Measurements from ENCODE around the gene SPTBN4.
"Not testable (repeated sequence)": the region's sequence is repeated elsewhere in the genome, so short reads cannot be mapped to it uniquely, and the experiment has no call there.

The SPTBN4 gene

GRCh38 chr19:40623403-40624251 is 156.8 kb downstream of the SPTBN4 start:
- no peak for DNase-seq

- not testable (repeated sequence) for DNase-seq
These were observed 157.8 kb downstream of the SPTBN4 start for GRCh38 chr19:40624369-40625153.

GRCh38 chr19:40625406-40626120 is 158.8 kb downstream of the SPTBN4 start:
- DNase-seq, result no peak

Data from hippocampal formation (tissue), 2 donors.